ENCODE data around the gene CLEC17A. TPM values are rescaled to one million over a fixed set of nuclear protein-coding genes. Genes with fewer than 3 reads are reported as not detected.

The CLEC17A gene
- polyA plus RNA-seq, 12 donors: 0.09 to 0.66 (median 0.13) TPM; not detected in 8

- no peak for DNase-seq
These were observed 66.1 kb downstream of the CLEC17A start for GRCh38 chr19:14649020-14649419.

GRCh38 chr19:14650161-14650560, 67.3 kb downstream of the CLEC17A start:
- DNase-seq: no peak

GRCh38 chr19:14654786-14655560, 72.1 kb downstream of the CLEC17A start:
- DNase-seq: no peak

- no peak for DNase-seq
These were observed 72.8 kb downstream of the CLEC17A start for GRCh38 chr19:14655726-14656125.

- DNase-seq: no peak
These were observed 77.1 kb downstream of the CLEC17A start for GRCh38 chr19:14659874-14660489.

GRCh38 chr19:14661372-14661924, 78.6 kb downstream of the CLEC17A start:
- no peak for DNase-seq

Other genes with a start within 250 kb of the CLEC17A start
- 10 to 100 TPM in 11 of 12 donors, not detected in 1; 36.8 to 69.5 (median 50.5) TPM for gene ADGRE5, start 201.6 kb upstream of the CLEC17A start, polyA plus RNA-seq (ENCODE audit: insufficient read length in 12 of 12)
- gene DDX39A, start 163.7 kb upstream of the CLEC17A start, polyA plus RNA-seq (ENCODE audit: insufficient read length in 12 of 12): 10 to 100 TPM in 11 of 12 donors, not detected in 1; 35.6 to 55.0 (median 41.8) TPM
- 10 to 100 TPM in 11 of 12 donors, not detected in 1; 41.3 to 73.8 (median 53.7) TPM for gene PKN1, start 149.8 kb upstream of the CLEC17A start, polyA plus RNA-seq (ENCODE audit: insufficient read length in 12 of 12)
- gene PTGER1, start 107.7 kb upstream of the CLEC17A start, polyA plus RNA-seq (ENCODE audit: insufficient read length in 12 of 12): under 1 TPM in 3 of 12 donors, not detected in 9; 0.11 to 0.12 (median 0.12) TPM
- 10 to 100 TPM in 11 of 12 donors, not detected in 1; 28.6 to 60.6 (median 38.0) TPM for gene GIPC1, start 87.0 kb upstream of the CLEC17A start, polyA plus RNA-seq (ENCODE audit: insufficient read length in 12 of 12)
- 10 to 100 TPM in 11 of 12 donors, not detected in 1; 68.0 to 89.3 (median 76.1) TPM for gene DNAJB1, start 64.7 kb upstream of the CLEC17A start, polyA plus RNA-seq (ENCODE audit: insufficient read length in 12 of 12)
- gene TECR, start 53.5 kb upstream of the CLEC17A start, polyA plus RNA-seq (ENCODE audit: insufficient read length in 12 of 12): 100 to 1,000 TPM in 7 of 12 donors, 10 to 100 TPM in 4, not detected in 1; 73.9 to 183 (median 113) TPM
- 100 to 1,000 TPM in 6 of 12 donors, 10 to 100 TPM in 5, not detected in 1; 56.7 to 137 (median 100) TPM for gene NDUFB7, start 11.0 kb upstream of the CLEC17A start, polyA plus RNA-seq (ENCODE audit: insufficient read length in 12 of 12)
- under 1 TPM in 5 of 12 donors, not detected in 7; 0.09 to 0.70 (median 0.16) TPM for gene ADGRE3, start 91.8 kb downstream of the CLEC17A start, polyA plus RNA-seq (ENCODE audit: insufficient read length in 12 of 12)
- 10 to 100 TPM in 11 of 12 donors, not detected in 1; 13.6 to 31.6 (median 17.8) TPM for gene ZNF333, start 107.0 kb downstream of the CLEC17A start, polyA plus RNA-seq (ENCODE audit: insufficient read length in 12 of 12)
- gene ADGRE2, start 195.5 kb downstream of the CLEC17A start, polyA plus RNA-seq (ENCODE audit: insufficient read length in 12 of 12): 10 to 100 TPM in 1 of 12 donors, 1 to 10 TPM in 6, under 1 TPM in 4, not detected in 1; 0.38 to 11.5 (median 1.2) TPM